T follicular helper cell (primary cell): ENCODE data around the gene C1QTNF7.

Source experiments
- DNase-seq: peaks from one replicate; pipeline ENCODE4 v3.0.0-alpha.2; 2020; ENCODE audit warnings: low read depth

Gene C1QTNF7

DNA sequence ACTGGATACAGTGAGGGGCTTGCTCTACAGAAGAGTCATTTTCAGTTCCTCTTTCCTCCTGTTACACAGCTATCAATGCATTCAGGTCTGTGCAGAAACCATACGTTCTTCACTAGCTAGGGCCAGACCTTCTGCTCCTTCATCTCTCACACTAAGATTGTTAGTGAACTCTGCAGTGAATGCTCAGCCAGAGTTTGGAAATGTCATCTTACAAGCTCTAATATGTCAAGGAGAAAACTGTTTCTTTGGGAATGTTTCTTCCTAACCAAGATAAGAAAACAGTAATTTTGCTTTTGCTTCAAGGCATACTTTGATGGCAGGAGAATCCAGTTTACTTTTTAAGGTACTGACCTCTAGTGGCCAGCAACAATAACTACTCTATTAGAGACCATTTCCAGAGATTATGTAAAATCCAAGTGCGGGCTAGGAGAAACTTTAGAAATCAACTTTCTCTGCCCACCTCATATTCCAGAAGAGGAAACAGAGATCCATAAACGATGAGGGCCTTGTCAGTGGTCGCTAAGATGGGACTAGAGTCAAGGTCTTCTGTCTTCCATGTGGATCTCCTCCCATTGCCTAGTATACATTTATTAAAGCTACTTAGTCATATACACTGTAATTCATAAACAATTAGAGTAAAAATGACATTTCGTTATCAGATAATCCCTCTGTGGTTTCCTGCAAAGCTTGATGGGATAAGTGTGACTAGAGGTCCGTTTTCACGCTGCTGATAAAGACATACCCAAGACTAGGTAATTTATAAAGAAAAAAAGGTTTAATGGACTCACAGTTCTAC, 29.8 kb downstream of the C1QTNF7 start:
- no peak for DNase-seq

DNA sequence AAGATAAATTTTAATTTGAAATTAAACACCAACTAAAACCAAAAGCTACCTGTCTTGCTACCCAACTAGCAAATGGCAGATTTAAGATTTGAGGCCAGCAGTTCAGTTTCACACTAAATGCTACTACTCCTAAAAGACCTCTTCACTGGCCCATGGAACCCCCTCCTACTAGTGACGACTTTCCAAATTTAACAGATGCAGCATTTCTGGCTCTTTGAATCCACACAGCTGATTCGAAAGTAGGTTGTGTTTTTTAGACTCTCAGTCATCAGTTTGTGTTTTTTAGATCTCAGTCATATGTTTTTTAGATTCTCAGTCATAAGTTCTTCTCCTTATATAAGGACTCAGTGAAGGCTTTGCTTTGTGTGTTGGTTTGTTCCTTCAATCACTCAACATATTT, 30.8 kb downstream of the C1QTNF7 start:
- DNase-seq, result no peak

DNA sequence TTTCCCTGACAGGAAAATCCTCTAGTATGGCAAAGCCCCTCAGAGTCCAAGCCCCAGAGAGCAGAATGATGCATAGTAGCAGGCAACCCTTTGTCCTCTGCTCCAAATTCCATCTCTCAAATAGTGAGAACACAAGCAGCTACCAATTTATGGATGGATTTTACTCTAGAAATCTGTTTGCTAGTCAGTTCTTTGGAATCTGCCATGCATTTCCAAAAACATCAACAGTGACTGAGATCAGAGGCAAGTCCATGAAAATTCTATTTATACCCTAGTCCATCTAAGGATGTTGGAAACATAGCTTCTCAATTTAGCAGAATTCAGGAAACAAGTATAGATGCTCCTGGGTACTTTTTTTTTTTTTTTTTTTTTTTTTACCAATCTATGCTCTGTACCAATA, 31.9 kb downstream of the C1QTNF7 start:
- DNase-seq, result no peak

DNA sequence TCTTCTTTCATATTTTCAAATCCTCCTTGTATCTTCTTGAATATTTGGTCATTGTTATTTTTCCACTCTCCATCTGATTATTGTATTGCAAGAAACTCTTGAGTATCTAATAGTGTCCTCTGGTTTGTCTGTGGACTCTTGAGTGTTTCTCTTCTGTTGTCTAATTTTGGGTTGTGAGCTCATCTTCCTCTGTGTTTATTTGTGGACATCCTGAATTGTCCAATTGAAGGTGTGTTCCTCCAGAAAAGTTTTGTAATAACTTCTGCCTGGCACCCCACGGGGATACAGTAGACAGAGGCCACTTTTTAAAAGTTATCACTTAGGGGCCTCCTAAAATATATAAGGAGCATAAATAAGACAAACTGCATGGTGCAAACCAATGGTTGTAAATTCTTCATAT, 38.8 kb downstream of the C1QTNF7 start:
- DNase-seq, result no peak

DNA sequence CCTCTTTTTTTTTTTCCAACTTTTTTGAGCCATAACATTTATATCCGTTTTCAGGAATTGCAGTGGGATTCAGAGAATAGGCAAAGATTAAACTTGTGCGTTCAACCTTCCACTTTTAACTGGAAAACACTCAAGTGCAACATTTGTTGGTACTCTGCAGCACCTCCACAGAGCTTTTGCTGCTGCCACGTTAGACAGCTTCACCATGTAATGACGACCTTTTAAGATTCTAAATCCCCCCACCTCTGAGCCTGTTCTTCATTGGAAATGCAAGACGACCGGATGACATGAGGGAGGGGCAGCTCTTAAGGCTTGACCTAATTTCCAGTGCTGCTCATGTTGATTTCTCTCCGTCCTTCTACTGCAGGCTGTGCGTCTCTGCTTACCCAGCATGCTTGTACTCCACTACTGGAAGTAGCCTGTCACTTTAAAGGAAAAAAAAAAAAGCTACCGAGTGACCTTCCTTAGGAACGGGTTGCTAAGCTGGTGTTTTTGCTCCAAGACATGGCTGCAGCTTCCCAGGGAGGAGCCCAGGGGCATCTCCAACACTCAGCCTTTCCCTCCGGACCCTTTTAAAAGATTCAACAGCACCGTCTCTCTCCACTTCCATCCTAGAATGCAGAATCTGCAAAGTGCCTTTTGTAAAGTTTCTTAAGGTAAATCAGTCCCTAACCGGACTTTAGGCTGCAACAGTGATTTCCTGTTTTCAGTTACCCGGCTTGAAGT, 41.7 kb downstream of the C1QTNF7 start, which contains the start of gene CC2D2A:
CC2D2A (plus strand) TSS at position 481 of the 726 bp plus-strand sequence. CDS start 6,051 bp downstream, outside the sequence.
- no peak for DNase-seq

DNA sequence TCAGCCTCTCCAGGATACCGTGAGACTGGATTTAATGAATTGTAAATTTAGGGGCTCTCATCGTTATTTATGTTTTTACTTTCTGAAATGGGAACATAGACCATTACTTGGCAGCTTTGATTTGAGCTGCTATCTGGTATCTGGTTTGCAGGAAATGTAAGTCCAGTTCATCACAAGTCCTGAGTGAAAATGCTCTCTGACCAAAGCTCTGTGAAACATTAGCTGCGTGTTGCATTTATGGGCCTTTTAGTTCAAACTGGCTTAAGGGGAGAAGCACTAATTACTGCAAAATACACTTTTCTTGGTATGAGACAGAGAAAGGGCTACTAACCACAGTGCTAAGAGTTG, 42.3 kb downstream of the C1QTNF7 start:
- no peak for DNase-seq

DNA sequence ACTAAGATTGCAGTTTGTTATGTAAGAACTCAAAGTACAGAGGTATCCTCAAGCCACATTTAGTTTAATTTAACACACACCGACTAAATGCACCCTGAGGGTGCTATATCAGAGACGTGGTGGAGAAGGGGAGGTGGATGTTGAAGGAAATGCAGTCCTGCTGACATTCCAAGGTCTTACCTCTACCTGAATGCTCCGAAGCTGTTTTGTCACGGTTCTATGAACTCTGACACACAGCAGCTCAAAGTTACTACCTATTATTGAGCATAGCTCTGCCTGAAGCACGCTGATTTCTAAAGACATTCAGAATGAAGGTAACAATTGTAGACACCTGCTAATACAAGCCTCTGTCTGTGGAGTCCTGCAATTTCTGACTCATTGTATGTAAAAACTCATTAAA, 48.6 kb downstream of the C1QTNF7 start:
- DNase-seq, result no peak

DNA sequence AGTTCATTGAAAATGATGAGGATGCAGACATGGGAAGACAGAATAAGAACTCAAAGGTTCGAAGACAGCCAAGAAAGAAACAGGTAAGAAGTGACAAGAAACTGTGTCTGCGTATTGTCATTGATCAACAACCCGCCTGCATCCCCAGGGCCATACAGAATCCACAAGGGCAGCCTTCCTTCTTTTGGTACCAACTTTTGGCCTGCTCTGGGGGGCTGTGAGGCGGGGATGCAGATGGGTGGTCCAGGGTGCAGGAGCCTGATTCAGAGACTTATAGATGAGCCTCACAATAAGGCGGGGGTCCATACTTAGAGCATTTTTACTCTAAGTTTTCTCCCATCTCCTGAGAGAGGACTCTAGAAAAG, 50.9 kb downstream of the C1QTNF7 start:
- DNase-seq, result no peak

DNA sequence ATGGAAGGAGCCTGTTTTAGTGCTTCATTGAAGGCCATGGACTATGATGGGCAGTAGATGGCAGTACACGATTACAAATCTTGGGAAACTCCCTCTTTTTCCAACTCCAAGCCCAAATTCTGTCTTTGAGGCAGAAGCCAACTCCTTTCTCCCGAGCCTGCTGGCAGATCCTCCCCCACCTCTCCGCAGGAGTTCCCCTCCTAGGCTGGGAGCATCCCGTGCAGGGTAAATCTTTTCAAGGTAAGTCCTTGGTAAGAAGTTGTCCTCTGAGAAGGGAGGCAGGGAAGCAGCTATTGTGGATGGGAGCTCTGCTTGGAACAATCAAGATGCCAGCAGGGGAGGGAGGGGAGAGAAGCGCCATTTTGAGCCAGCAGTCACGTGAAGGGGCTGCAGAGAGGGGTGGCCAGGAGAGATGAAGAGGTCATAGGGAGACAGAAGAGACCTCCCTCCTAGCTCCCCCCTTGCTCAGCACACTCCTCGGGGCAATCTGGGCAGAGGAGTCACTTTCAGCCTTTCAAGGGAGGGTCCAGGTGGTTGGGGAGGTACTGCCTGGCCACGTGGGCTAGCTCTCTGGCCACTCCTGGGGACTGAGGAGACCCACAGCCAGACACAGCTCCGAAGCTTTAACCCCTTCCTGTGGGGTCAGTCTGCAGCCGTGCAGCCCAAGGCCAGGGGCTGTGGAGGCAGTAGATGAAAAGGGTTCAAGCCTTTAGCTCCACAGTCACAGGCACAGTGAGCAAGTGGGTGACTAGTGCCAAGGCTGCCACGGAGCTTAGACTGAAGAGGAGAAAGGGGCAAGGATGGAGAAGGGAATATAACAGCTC, 51.5 kb downstream of the C1QTNF7 start:
- no peak for DNase-seq

DNA sequence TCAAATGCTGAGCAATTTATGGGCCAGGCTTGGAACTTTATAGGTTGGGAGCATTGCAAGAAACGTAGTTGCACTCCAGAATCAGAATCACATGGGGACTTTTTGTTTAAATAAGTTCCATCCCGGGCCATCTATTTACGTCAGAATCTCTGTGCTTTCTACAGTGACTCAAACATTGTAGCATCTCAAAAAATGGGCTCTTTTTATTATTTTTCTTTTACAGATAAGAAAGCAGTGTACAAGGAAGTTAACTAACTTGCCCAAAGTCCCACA, 52.0 kb downstream of the C1QTNF7 start:
- DNase-seq, result no peak

DNA sequence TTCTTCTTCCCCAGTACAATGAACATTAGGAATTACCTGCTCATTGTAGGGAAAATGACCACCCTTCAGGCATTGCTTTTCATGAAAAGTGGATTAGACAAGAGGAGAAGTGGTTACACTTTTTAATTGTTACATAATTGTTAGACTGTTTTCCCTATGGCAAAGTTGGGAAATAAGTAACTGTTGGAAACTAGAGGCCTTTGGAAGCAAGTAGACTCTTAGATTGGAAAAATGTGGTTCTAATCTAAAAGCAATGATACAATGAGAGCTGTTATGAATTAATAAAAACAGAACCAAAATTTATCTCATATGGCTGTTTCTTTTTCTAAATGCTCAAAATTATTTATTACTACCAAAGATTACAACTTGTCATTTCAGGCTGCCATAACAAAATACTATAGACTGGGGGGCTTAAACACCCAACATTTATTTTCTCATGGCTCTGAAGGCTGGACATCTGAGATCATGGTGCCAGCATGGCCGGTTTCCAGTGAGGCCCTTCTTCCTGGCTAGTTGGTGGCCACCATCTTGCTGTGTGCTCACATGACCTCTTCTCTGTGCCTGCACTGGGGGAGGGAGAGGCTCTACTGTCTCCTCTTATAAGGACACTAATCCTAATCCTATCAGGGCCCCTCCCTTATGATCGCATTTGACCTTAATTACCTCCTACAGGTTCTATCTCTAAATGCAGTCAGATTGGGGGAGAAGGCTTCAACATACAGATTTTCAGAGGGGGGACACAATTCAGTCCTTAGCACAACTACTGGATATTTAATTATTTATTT, 54.3 kb downstream of the C1QTNF7 start:
- DNase-seq, result no peak

DNA sequence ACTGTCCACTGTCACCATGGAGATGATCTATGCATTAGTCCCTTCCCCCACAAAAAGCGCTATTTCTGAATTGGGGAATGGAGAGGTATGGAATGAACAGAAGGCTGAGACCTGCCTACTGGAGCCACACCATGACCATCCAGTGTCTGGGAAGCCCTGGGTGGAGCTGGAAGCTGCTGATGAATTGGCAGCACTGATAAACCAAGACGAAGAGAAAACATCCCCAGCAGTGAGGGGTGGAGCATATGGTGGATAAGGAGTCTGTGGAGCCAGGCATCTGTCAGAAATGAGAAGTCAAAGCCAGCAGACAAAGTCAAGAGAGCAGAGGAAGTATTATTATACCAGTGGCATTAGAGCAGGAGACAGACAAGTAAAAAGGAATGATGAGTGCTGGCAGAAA, 55.0 kb downstream of the C1QTNF7 start:
- DNase-seq, result no peak

DNA sequence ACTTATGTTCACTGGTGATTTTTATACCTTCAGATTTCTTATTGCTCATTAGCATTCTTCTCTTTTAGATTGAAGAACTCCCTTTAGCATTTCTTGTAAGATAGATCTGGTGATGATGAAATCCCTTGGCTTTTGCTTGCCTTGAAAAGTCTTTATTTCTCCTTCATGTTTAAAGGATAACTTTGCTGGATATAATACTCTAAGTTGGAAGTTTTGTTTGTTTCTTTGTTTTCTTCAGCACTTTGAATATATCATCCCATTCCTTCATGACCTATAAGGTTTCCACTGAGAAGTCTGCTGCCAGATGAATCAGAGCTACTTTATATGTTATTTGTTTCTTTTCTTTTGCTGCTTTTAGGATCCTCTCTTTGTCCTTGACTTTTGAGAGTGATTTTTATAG, 60.3 kb downstream of the C1QTNF7 start:
- DNase-seq, result no peak

DNA sequence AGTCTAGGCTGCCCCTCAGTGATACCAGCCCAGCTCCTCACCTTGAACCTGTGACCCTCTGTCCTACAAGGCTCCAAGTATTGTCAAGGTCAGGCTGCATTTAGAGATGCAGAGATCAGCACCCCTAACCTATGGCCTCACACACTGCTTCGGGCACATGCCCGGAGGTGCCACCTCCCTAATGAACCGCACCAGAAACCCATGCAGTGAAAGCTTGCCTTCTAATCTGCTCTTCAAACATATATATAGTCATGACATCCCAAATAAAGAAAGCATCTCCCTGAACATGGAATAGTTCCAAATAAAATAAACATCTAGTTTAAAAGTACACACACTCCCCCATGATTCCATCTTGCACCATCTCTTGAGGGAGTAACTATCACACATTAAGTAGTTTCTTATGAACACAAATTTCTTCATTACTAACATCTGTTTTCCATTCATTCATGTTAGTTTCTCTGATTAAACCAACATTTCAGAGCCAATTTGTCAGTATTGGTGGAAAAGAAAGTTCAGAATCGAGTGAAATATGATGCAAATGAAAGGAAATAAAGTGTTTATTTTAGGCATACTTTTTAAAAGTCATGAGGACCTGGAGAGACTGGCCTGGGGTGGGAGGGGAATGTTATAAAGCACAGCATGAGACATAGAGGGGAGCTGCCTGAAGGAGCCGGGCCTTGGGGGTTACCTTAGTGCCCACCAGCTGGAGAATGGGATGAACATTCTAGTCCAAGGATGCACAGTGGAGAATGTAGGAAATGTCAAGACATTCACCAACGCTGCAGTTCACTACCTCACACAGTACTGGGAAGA, 61.0 kb downstream of the C1QTNF7 start:
- DNase-seq, result no peak

DNA sequence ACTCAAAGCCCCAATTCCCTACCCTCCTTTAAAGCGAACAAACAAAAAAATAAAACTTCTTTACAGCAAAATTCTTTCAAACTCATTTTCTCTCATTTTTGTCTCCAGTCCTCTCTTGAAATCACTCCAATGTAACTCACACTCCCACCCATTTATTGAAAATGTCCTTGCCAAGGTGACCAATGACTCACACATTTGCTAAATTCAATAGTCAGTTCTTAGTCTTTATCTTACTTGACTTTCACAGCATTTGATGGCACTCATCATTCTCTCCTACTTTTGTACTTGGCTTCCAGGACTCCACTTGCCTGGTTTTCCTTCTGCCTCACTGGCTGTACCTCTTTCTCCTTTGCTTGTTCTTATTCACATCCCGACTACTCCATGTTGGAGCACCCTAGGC, 61.7 kb downstream of the C1QTNF7 start:
- no peak for DNase-seq

DNA sequence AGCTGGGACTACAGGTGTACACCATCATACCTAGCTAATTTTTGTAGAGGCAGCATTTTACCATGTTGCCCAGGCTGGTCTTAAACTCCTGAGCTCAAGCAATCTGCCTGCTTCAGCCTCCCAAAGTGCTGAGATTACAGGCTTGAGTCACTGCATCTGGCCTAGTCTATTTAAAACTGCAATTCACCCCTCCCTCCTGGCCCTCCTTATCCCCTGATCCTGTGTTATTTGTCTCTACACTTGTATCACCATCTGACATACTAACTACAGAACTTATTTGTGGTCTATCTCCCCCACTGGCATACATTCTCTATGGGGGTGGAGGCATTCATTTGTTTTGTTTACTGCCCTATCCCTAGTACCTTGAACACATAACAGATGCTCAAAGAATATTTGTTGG, 65.6 kb downstream of the C1QTNF7 start:
- DNase-seq, result no peak

DNA sequence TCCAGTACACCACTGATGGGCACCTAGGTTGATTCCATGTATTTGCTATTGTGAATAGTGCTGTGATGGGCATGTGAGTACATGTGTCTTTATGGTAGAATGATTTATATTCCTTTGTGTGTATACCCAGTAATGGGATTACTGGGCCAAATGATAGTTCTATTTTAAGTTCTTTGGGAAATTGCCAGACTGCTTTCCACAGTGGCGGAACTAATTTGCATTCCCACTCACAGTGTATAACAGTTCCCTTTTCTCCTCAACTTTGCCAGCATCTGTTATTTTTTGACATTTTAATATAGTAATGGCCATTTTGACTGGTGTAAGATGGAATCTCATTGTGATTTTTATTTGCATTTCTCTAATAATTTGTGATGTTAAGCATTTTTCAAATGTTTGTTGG, 67.8 kb downstream of the C1QTNF7 start:
- no peak for DNase-seq
